Measurements from ENCODE around the gene KCTD20. TPM values are rescaled to one million over a fixed set of nuclear protein-coding genes. Genes with fewer than 3 reads are reported as not detected.

The KCTD20 gene
- total and polyA plus RNA-seq, 9 of the 15 experiments (the other 6 are each of a cell fraction or from before 2014, with no cell fraction given) = 28.9 to 160 (median 70.6) TPM

GRCh38 chr6:36422714-36423100 lies 20.1 kb upstream of the KCTD20 start (continued):
- no peak for TF ChIP-seq RAD21 (CRISPR knock-in tag; conservative IDR thresholded peaks at IDR 0.05 in 1 of 2, IDR thresholded peaks at IDR 0.05 in 1 of 2)
- no peak for TF ChIP-seq ZHX1 (conservative IDR thresholded peaks at IDR 0.05; ENCODE audit: low read length)
- TF ChIP-seq RBM14 (IDR thresholded peaks at IDR 0.05; ENCODE audit: borderline replicate concordance, insufficient read depth, low read depth, low read length) = no peak
- no peak for TF ChIP-seq GTF2F1 (IDR thresholded peaks at IDR 0.05; ENCODE audit: low read depth, low read length)
- no peak for TF ChIP-seq ZNF551 (CRISPR knock-in tag; IDR thresholded peaks at IDR 0.05)
- no peak for TF ChIP-seq MCM5 (IDR thresholded peaks at IDR 0.05; ENCODE audit: low read depth)
- TF ChIP-seq CBX8 (IDR thresholded peaks at IDR 0.05; ENCODE audit: borderline replicate concordance, extremely low read depth, low read depth, low read length, poor library complexity, severe bottlenecking) = no peak
- no peak for TF ChIP-seq IRF9 (tag; IDR thresholded peaks at IDR 0.05)
- TF ChIP-seq IFI16 (CRISPR knock-in tag; IDR thresholded peaks at IDR 0.05) = no peak
- TF ChIP-seq ZNF354B (CRISPR knock-in tag; IDR thresholded peaks at IDR 0.05) = no peak
- TF ChIP-seq ZZZ3 (IDR thresholded peaks at IDR 0.05) = no peak
- TF ChIP-seq ZBTB40 (IDR thresholded peaks at IDR 0.05) = peak; percentile 53; the same call in 1 of the 2 replicates
- no peak for TF ChIP-seq ZBTB40 (CRISPR knock-in tag; IDR thresholded peaks at IDR 0.05)
- TF ChIP-seq CC2D1A (IDR thresholded peaks at IDR 0.05) = no peak
- no peak for TF ChIP-seq PHTF2 (CRISPR knock-in tag; IDR thresholded peaks at IDR 0.05)
- 0 out of 2 replicates have a peak, but pooled peaks have one; percentile 4 for TF ChIP-seq GABPA (tag; conservative IDR thresholded peaks at IDR 0.05; ENCODE audit: low read depth)
